CD4-positive, alpha-beta T cell treated with Interleukin-1 beta for 1 hour (primary cell): Measurements from ENCODE around the gene NOM1.

Experiments used
- DNase-seq, 2 donors: peaks; one replicate each; pipeline ENCODE4 v3.0.0-alpha.2; 2020 to 2022

The NOM1 gene

DNA sequence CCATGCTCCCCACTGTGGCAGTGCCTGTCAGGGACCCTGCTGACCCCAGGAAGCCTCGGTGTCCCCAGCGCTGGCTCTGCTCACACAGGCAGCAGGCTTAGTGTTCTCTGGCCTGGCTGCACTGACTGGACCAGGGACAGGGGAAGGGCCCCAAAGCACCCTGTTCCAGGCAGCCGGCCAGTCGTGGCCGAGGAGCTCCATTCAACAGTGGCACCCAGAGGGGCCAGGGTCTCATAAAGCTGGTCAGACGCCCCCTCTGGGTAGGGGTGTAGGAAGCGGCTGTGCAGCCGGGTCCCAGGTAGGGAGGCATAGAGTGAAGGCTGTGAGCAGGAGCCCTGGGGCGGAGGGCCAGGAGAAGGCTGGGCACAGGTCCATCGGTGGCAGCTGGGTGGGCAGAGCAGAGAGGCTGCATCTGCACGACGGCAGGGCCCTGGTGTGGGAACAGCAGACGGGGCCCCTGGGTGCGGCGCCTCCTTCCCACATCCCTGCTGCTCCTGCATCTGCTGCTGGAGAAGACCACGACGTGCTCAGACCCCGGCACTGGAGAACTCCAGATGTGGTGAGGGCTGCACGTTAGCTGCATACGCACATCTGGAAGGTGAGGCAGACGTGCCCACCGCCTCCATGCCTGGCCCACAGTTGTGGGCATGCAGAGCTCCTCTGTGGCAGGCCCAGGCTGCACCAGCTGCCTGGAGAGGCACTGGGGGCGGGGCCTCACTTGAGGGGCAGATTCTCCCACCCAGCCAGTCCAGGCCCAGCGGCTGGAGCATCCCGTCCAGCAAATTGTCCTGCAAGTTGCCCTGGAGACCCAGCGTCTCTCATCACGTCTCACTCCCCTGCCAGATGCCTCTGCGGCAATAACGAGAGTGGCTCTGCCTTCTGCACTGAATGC is 35.8 kb downstream of the NOM1 start:
- DNase-seq = no peak

DNA sequence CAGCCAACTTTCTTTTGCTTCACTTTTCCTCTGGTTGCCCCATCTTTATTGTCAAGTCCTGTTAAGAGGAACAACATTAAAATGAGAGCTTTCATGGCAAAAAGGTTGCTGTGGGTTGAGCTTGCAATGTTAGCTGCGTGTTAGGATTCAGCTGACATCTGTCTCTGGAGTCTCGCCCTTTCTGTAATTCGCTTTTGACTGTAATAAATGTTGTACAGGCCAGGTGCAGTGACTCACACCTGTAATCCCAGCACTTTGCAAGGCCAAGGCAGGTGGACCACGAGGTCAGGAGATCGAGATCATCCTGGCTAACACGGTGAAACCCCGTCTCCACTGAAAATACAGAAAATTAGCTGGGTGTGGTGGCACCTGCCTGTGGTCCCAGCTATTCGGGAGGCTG is 36.9 kb downstream of the NOM1 start:
- no peak for DNase-seq

DNA sequence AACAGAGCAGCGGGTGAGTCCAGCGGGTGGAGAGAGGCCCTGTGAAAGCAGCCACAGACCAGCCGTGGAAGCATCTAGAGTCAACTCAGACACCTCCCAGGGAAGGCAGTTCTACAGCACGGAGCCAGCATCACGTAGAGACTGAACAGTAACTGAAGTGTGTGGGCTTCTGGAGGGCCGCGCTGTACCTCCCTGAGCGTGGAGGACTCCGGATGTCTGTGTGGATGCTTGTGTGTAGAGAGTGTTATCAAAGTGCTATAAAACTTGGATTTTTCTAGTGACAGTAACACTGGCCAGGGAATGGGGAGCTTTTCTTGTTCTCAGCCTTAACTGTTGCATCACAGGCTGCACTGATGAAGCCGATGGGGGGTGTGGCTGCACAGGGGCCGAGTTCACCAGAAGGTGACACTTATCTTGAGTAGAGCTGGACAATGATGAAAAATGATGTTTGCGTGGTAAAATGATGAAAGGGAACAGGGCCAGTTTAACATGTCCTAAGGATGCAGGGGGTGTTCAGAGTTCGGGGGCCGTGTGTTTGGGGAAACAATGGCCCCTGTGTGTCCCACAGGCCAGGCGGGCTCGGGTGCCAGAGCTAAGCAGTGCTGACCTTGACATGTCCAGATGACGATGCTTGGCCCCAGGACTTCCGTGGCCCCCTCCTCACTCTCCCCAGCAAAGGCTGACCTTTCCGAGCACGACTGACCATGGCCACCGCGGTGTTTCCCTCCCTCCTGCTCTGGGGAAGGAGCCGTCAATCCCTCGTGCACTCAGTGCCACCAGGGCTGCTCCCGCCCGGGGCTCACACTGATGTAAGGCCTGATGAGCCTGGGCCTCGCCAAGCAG is 39.1 kb downstream of the NOM1 start:
- DNase-seq = no peak

DNA sequence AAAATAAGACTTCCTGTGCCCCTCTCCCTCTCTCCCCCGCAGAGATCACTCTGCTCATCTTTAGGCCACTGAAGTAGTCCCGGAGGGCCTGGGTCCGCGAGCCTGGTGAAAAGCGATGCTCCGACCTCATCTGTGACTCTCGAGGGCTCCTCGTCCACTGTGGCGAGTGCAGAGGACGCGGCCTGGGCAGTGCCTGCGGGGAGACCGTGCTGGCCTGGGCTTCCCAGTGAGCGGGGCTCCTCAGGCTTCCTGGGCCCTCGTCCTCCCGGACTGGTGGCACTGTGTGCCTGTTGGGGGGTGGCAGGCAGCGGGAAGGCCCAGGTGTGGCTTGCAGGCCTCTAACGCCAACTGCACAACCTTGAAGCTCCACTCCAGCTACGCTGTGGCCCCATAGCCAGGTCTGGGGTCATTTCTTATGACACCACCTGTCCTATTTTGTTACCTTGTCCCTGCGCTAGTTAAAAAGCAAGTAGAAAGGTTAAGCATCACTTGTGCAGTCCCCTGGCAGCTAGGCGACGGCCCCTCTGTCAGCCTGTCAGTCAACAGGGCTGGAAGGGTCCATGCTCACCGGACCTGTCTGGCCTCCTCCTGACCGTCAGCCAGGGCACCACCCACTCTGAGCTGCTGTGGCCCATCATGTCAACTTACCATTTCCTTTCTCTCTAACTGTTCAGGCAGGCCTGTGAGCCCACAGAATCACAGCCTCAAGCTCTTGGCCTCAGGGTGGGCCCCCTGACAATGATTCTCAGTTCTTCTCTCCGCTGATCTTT is 40.4 kb downstream of the NOM1 start:
- no peak for DNase-seq

DNA sequence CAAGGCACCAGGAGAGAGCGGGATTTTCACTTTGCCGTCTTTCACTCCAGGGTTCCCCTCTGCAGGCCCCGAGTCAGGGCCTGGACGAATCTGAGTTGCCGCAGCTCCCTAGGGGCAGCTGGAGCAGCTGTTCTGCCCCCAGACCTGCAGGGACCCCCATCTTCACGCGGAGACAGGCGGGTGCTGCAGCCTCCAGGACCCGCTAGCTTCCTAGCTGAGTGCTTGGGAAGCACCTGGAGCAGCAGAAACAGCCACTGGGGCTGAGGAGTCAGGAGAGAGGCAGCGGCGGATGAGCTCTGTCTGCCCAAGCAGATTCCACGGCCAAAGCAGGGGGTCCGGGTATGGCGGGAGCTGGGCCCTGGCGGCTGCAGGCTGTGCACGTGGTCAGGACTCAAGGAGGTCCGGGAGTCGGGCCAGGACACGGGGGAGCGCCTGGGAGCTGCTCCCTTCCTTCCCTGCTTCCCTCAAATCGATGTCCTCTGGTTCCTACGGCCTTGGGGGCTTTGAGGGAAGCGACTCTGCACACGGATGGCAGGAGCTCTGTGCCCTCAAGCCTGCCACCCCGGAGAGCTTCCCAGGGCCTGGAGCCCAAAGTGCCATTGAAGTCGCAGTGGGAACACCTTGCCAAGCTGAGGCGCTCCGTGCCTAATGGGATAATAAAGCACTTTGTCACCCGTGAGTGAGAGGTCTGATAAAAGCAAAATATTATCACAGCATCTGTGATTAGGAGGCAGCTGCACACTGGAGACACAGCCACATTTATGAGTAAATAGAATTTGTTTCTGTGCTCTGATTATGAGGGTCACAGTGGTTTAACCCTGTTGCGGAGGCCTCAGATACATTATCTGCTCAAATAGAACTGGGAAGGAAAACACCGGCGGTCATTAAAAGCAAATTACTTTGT is 43.8 kb downstream of the NOM1 start:
- DNase-seq = no peak

DNA sequence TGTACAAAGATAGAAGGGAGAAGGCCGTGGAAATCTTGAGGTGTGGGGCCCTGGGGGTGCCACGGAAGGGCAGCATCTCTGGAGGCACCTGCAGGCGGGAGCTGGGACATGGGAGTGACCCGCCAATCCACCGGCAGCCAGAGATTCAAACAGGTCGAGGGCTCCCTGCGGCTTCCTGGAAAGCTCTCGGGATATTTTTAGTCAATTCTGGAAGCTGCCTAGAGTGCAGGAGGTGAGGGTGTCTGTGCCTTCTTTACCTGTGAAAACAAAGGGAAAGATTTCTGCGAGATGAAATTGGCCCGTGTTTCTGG is 44.4 kb downstream of the NOM1 start:
- no peak for DNase-seq

DNA sequence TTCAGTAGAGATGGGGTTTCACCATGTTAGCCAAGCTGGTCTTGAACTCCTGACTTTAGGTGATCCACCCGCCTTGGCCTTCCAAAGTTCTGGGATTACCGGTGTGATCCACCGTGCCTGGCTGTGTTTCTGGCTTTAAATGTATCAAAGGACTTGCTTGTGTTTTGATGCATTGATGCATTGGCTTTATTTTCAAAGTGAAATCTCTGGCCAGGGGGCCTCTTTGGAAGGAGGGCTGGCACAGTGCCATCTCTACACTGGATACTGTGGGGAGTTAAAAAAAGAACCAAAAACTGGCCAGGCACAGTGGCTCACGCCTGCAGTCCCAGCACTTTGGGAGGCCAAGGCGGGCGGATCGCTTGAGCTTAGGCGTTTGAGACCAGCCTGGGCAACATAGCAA is 44.9 kb downstream of the NOM1 start:
- DNase-seq = no peak

DNA sequence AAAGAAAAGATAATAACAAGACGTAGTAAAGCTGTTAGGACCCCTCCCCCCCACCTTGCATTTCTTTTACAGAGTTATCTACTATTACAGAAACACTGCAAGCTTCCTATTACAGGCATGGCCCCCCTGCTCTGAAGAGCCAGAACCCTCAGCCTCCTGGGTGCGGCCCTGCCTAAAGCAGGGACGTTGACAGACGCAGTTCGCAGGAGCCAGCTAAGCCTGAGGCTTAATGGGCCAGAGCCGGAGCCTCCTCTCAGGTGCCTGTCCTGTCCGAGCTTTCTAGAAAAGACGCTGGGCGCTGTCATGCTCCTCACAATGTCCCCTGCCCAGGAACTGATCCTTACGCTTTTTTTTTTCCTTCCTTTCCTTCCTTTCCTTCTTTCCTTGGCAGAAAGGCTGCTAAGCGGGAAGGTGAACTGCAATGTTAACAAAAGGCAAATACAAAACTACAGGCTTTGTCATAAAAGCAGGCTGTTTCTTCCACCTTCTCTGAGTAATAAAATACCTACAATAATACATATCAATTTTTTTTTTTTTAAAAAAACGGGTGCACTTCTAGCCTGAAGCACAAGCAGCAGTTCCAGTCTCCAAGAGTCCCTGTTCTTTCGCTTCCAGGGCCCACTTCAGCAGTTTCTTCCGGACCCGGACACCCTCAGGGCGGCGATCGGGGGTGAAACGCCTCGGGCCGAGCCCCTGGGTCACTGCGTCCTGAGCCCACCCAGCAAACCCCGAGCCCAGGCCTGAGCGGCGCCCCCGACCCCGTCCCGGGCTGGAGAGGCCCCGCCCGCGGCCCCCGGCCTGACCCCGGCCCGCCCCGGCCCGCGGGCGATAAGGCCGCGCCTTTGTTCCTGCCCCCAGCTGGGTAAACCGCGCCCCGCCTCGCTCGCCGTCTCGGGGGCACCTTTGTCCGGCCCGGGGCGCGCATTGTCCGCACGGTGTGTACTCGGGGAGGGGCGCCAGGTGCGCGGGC is 49.8 kb downstream of the NOM1 start:
- no peak for DNase-seq

DNA sequence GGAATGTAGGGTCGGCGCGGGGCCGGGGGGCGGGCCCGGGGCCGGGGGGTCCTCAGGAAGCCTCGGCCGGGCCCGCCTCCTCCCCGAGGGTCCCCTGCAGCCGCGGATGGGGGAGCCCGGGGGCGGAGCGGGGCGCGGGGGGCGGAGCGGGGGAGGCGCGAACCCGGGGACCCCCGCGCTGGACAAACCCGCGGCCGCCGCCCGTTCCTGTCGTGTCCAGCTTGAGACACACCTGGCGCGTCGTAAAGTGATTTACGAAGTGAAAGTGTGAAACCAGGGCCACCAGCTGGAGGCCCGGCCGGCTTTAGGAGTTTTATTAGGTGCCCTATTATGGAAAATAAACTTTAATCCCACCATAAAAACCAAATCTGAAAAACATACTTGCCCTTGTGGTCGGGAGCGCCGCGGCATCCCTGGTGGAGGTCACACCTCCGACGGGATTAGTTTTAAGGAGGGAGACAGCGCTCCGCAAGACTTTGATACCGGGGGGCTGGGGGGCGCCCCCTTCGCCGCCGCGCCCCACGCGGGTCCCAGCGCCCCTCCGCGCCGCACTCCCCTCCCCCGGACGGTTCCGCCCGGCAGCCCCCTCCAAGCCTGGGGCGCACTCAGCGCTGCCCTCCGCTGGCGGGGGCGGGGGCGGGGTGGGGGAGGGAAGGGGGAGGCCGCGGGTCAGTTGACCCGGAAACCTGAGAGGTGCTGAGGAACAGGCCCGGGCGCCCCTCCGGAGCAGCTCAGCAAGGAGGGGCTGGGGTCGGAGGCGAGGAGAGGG is 50.6 kb downstream of the NOM1 start:
- DNase-seq = no peak

DNA sequence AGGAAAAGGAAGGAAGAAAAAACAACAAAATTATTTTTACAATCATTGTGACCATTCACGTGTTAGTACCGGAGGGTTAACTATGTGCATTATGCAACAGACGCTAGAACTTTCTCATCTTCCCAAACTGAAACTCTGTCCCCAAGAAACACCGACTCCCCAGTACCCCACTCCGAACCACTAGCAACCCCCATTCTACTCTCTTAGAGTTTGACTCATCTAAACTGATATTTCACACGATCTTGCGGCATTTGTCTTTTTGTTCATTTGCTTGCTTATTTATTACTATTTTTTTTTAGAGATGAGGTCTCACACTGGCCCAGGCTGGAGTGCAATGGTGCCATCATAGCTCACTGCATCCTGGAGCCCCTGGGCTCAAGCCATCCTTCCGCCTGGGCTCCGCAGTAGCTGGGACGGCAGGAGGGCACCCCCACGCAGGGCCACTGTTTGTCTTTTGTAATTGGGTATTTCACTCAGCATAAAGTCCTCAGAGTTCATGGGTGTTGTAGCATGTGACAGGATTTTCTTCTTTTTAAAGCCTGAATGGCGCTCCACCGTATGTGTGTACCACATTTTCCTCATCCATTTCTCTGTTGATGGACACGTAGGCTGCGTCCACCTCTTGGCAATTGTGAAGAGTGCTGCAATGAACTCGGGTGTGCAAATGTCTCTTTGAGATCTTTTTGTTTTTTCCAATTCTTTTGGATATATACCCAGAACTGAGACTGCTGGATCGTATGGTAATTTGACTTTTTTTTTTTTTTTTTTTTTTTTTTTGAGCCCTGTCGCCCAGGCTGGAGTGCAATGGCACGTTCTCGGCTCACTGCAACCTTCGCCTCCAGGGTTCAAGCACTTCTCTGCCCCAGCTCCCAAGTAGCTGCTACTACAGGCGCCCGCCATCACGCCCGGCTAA is 51.5 kb downstream of the NOM1 start:
- no peak for DNase-seq

DNA sequence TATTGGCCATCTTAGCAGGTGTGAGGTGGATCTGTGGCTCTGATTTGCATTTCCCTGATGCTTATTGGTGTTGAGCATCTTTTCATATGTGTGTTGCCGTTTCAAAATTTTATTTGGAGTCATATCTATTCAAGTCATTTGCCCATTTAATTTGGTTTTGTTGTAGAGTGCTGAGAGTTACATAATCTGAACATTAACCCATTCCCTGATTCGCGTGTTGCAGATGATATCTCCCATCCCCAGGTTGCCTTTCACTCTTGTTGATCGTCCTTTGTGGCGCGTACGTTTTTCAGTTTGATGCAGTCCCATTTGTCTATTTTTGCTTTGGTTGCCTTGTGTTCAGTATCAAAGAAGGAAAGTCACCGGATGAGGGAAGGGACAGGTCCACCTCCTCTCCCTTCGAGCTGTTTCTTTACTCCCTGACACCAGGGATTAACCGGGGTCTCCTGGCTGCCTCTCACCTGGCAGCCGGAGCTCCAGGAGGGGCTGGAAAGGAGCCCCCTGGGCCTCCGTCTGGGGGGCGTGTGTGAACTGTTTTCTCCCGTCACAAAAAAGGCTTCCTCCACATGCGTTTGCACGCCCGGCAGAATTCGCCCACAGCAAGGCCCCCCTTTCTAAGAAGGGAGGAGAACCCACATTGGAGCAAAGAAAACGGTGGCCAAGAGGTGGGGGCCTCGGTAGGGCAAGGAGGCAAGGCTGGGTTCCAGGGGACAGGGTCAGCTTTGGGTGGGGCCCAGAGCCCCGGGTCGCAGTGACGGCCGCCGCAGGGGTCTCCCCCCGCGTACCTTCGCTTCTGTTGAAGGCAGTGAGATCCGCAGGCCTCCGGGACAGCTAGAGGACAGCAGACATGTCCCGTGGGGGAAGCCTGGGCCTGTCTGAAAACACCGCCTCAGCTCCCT is 52.7 kb downstream of the NOM1 start:
- no peak for DNase-seq

DNA sequence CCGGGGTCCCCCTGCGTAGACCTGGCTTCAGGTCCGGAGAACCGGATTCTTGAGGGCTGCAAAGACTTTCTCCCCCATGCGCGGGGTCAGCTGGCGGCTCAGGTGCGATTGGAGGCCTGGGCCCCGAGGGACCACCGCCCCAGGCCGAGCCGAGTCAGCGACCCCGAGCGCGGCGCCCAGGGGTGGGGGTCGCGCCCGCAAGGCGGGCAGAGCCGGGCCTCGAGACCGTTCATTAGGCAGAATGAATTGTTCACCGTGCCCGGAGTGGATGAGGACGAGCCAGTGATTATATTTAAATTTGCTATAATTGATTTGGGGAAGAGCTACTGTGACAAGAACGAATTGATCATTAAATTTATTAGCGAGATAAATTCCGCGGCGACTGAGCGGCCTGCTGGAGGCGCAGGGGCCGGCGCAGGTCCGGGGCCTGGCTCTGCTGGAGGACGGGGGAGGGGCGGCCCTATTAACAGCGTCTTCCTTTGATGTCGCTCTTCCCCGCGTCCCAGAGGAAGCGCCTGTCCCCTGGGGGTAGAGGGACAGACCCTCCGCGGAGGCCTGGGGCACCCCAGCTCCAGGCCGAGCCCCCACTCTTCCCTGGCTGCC is 53.4 kb downstream of the NOM1 start:
- no peak for DNase-seq

DNA sequence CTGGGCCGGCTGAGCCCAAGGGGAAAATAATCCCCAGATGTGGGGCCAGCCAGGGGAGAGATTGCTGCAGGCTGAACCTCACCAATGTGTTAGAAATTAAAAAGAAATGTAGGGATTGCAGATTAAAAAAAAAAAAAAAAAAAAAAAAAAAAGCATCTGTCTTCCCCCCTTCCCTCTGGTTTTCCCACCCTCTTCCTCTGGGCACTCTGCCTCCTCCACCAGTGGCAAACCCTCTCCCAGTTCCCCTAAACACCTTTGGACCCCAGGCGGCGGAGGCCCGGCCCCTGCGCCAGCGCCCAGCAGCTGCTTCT is 53.9 kb downstream of the NOM1 start:
- DNase-seq = no peak

DNA sequence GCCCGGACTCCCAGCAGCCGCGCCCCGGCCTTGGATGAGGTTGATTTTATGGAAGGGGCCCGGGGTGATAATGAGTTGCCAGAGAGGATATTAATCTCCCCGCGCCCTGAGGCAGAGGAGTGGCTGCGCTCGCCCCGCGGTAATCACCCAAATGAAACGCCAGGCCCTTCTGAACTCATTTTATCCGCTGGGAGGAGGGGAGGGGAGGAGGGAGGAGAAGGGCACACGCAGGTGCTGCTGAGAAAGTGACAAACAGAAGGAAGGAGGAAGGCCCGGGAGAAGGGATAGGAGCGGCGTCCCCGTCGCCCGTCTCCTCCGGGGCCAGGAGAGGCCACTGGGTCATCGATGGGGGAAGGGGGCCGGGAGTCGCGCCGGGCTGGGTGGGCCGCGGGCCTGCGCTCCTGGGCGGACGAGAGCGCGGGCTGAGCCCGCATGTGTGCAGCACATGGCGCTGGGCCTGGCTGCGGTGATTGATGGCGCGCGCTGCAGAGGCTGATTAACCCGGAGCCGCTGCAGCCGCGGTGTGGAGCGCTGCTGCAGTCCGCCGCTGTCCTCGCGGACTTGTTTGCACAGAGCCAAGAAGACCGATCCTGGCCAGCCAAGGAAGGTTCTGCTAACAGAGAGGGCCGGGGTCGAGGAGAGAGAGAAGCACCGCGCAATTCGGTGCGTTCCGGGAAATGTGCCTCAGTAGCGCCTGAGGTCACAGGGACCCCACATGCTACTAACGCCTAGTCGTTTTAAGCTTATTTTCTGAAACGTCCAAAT is 54.4 kb downstream of the NOM1 start:
- DNase-seq = no peak

DNA sequence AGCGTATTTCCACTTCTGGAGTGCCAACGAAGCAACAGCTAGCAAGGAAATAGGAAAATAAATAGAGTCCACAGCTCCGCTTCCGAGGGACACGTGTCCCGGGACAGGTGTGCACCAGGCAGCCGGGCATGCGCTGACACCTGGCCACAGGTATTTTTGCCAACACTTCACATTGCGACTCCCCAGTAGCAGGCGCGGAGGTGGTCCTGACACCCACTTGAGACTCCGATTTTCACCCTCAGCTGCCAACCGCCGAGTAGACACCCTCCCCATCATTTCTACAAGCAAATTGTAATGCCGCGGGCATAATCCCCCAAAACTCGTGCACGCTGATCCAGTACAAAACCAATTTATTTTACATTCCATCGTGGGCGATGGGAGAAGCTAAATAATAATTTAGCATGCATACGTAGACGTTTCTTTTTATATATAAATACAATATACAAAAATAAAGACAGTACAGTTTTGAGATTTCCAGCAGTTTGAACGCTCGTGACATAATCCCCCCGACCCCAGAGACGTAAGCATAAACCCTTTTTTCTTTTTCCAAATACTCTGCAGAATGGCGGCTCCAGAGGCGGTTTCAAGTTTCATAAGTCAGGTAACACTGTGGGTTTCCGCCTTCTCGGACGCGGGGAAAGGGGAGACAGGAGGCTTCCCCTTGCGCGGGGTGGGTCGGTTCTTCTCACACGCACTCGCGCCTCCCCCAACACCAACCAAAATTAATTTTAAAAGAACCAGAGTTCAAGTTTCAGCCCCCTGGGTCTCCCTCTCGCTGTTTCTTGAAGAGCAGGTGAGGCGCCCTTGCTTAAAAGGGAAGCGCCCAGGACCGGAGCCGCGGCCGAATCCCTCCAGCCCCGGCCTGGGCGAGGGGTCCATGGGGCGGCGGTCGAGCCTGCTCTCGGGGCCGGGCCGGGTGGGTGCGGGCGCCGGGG is 55.3 kb downstream of the NOM1 start:
- no peak for DNase-seq
